SK-N-SH treated with all-trans-retinoic acid at 6 μM for 48 hours (cell line): Measurements from ENCODE around the gene METTL26.

Experiments
- OSR1 ChIP-seq: fragments of 250-450 bp; sonication (Bioruptor Pico); IDR thresholded peaks from 2 replicates; pipeline ENCODE4 v1.8.0; 2022; ENCODE audit warnings: moderate library complexity, mild to moderate bottlenecking, inconsistent platforms
- RARB ChIP-seq: fragments of 250-450 bp; sonication (Bioruptor Pico); IDR thresholded peaks from 2 replicates; pipeline ENCODE4 v1.8.0; 2021; ENCODE audit warnings: mild to moderate bottlenecking, moderate library complexity
- TOX ChIP-seq: fragments of 250-450 bp; sonication (Bioruptor Pico); IDR thresholded peaks from 2 replicates; pipeline ENCODE4 v1.8.0; 2021; ENCODE audit warnings: mild to moderate bottlenecking, moderate library complexity, borderline replicate concordance
- ZNF565 ChIP-seq: fragments of 450-650 bp; formaldehyde crosslinking; conservative IDR thresholded peaks from 2 replicates; pipeline ENCODE4 v1.5.0; 2020; ENCODE audit warnings: low read depth, mild to moderate bottlenecking, moderate library complexity
- TF ChIP-seq, protein P1 (sequence below): fragments of 250-450 bp; sonication (Bioruptor Pico); IDR thresholded peaks from 2 replicates; pipeline ENCODE4 v1.8.0; 2020; ENCODE audit warnings: mild to moderate bottlenecking, moderate library complexity, borderline replicate concordance

DNA sequence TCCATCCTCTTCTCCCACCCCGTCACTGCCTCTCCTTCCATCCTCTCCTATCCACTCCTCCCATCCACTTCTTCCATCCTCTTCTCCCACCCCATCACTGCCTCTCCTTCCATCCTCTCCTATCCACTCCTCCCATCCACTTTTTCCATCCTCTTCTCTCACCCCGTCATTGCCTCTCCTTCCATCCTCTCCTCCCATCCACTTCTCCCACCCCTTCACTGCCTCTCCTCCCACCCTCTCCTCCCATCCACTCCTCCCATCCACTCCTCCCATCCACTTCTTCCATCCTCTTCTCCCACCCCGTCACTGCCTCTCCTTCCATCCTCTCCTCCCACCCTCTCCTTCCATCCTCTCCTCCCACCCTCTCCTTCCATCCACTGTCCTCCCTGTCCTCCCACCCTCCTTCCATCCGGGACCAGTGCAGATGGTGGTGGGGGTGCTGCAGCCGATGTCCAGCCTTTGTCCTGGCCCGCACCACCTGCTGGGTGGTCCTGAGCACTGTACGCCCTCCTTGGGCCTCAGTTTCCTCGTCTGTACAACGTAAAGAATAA is 4.2 kb downstream of the METTL26 start:
- TF ChIP-seq ZNF565 (CRISPR knock-in tag) (no peak), TOX (CRISPR knock-in tag) (no peak), RARB (CRISPR knock-in tag) (no peak), OSR1 (CRISPR knock-in tag) (no peak)
- TF ChIP-seq, protein P1, sequence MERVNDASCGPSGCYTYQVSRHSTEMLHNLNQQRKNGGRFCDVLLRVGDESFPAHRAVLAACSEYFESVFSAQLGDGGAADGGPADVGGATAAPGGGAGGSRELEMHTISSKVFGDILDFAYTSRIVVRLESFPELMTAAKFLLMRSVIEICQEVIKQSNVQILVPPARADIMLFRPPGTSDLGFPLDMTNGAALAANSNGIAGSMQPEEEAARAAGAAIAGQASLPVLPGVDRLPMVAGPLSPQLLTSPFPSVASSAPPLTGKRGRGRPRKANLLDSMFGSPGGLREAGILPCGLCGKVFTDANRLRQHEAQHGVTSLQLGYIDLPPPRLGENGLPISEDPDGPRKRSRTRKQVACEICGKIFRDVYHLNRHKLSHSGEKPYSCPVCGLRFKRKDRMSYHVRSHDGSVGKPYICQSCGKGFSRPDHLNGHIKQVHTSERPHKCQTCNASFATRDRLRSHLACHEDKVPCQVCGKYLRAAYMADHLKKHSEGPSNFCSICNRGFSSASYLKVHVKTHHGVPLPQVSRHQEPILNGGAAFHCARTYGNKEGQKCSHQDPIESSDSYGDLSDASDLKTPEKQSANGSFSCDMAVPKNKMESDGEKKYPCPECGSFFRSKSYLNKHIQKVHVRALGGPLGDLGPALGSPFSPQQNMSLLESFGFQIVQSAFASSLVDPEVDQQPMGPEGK (CRISPR knock-in tag), result no peak
